AG08395 (cell line): ENCODE results near the gene MYO16.

Source experiments
- DNase-seq: peaks from one replicate; pipeline ENCODE4 v3.0.0; 2012; ENCODE audit warnings: mixed read lengths, low spot score

Gene MYO16

DNA sequence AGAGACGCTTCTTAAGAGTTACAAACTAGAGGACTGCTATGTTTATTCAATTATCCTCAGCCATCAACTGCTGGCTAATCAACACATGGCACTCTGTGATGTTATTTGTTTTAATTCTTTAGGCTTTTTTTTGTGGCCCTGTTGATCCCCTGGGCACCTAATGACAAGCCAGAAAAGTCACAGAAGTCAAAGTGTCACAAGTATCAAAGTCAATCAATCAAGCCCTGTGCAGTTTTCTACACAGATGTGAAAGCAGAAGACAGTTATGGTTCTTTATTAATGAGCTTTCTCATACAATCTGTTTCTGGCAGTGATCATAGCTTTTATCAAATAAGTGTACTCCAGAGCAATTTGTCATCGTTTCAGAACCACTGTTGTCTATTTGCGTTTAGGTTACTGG lies 34.3 kb downstream of the MYO16 start:
- no peak for DNase-seq

DNA sequence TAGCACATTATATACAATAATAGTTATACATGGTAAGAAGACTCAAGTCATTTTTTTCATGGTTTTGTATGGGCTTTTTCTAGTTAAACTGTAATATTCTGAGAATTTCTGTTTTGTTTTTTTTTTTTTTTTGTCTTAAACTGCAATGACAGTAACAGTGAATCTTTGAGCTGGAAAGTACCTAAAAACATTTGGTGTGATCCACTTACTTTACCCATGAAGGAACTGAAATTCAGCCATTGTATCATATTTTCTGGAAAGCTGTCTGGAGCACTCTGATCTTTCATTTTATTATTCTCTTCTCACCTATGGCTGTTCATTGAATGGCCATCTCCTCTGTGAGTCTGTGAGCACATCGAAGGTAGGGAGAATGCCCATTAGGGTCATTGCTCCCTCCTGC lies 37.8 kb downstream of the MYO16 start:
- no peak for DNase-seq

DNA sequence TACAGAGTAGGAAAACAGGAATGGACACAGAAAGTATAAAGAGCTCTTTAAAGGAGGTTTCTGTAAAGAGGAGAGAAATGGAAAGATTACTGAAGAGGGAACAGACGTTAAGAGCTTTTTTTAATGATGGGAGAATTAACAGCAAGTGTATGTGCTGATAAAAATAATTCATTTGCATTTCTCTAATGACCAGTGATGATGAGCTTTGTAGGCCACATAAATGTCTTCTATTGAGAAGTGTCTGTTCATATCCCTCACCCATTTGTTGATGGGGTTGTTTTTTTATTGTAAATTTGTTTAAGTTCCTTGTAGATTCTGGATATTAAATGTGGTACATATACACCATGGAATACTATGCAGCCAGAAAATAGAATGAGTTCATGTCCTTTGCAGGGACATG lies 40.0 kb downstream of the MYO16 start:
- no peak for DNase-seq

DNA sequence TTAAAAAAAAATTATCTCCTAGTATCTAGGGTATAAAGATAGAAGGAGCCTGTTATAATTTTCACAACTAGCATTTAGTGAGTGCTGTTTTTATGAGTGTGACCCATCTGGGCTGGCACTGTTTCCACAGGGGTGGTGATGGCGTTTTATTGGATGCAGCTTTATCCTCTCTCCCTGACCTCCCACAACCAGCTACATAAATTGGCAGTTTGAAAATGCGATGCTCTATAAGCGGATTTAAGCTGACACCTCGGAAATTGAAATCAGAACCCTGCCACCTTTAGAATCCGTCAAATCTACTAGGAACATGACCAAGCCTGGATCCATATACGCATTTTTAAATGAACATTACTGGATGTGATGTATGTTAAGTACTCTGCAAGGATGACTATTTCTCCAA lies 44.9 kb downstream of the MYO16 start:
- no peak for DNase-seq

DNA sequence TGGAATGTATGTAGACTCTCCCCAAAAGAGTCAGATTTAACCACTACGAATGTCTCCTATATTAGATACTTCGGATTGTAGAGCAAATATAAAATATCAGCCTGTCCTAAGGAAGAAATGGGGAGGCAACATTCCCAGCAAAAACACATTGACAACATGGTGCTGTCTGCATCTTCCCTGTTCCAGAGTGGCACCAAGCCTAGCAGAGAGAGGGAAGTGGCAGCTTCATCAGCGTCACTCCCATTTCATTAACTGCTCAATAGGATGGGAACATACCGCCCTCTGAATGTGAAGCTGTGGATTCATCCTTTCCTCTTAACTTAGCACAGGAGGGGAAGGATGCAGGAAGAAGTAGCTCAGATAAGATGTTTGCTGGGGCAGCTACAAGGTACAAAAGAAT lies 45.4 kb downstream of the MYO16 start:
- no peak for DNase-seq

DNA sequence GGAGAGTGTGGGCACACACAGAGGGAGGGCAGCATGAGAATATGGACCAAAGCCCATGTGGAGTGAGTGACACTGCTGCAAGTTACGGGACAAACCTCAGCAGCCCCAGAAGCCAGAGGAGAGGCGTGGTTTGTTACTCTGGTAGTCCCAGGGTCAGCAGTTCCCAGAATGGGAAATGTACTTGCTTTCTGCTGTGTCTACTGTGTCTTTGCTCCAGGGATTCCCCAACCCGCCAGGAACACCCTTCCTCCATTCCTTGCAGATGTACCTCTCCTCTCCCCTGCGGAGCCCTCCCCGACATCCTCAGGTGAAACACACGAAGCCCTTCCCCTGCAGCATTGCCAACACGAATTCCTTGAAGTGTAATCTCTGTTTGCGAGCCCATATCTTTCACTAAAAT lies 47.2 kb downstream of the MYO16 start:
- no peak for DNase-seq

DNA sequence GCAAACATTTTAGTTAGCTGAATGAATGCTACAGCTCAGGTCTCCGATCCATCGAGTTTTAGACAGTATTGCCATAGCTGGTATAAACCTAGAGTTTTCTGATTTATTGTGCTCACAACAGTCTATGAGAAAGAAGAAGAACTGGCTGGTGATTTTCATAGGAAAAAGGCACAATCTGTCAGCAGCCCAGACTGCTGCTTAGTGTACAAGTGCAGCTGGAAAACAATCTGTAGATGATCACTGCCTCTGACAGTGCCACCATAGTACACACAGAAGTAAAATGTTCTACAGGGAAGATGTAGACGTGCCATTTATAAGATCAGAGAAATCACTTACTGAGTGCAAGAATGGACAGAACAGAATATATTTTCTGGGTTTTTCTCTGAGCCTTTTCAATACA lies 48.4 kb downstream of the MYO16 start:
- DNase-seq: no peak

DNA sequence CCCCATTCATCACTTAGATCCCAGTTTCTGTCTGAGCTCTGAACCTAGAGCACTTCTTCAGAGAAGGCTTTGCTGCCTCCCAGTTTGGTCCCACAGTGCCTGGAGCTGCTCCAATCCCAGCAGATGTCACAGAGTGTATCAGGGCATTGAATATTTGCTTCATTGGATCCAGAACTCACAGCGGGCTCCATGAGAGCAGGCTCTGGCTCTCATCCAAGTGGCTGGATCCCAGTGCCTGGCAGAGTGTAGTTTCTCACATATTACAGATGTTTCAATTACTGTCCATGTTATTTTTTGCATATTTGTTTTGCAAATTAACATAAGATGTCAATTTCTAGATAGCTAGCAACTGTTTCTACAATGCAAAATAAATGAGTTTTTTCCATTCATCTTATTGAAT lies 50.6 kb downstream of the MYO16 start:
- no peak for DNase-seq

DNA sequence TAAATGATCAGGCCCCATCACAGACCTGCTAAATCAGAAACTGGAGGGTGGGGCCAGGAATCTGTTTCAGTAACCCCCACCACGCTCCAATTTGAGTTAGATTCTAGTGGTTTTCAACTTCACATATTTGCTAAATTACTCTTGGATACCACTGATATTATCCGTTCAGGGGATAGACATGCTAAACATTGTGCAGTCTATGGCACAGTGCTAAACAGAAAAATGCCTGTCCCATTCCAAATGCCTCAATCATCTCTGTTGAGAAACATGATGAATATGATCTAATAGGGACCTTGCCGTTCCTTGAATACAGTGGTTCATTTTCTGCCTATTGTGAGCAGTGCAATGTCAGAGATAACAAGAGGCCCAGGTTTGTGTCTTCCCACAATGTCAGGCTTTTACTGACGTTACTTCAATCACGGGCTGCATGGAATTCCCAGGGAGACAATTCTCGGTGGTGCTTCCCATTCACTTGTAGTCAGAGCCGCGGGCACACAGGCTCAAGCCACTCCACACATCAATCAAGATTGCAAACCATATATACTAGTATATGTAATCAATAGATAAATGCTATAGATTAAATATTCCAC lies 52.7 kb downstream of the MYO16 start:
- DNase-seq: no peak

DNA sequence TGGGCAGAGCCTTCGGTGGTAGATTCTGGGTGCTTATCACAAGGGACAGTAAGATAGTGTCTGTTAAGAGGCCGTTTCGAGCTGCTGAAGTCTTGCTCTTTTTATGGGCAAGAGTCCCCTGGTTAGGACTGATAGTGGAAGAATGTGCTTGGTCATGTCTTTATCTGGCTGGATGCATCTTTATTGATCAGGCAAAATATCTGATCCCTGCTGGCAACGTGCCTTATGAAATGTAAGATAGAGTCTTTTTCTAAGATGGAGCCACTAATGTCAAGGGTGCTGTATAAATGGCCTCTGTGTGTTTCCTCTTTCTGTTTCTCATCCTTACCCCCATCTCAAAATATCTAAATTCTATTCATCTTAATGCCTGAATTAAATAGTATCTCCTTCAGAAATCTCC lies 53.3 kb downstream of the MYO16 start:
- DNase-seq: no peak

DNA sequence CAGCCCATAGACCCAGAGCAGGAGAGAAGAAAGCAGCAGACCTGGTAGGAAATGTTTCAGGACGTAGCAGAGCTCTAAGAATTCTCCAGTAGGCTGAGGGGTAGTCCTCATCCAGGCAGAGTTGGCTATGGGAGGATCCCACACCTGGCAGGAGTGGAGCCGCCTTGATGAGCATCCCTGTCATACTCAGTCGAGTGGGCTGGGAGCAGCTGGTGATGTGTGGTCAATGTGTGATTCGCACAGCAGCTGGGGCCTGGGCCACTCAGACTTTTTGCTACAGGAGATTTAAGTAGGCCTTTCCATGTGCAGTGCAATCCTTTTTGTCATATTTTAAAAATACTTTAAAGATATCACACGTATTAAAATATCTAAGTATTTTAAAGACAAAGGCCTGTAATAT lies 56.6 kb downstream of the MYO16 start:
- DNase-seq: no peak

DNA sequence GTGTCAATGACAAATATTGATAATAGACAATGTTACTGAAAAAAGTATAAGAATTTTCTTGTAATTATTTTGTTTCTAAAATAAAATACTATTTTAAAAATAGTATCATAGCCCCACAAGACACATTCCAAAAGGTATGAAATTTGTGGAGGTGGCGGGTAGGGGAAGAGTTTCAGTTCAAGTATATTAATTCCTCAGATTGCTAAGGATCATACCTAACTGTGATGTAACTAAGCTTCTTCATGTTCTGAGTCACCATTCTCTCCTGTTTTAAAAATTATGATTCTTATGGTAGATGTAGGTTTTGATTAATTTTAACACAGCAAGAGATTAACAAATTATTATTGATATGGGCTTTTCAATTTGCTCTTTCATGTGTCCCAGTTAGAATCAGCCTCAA lies 61.3 kb downstream of the MYO16 start:
- DNase-seq: no peak

DNA sequence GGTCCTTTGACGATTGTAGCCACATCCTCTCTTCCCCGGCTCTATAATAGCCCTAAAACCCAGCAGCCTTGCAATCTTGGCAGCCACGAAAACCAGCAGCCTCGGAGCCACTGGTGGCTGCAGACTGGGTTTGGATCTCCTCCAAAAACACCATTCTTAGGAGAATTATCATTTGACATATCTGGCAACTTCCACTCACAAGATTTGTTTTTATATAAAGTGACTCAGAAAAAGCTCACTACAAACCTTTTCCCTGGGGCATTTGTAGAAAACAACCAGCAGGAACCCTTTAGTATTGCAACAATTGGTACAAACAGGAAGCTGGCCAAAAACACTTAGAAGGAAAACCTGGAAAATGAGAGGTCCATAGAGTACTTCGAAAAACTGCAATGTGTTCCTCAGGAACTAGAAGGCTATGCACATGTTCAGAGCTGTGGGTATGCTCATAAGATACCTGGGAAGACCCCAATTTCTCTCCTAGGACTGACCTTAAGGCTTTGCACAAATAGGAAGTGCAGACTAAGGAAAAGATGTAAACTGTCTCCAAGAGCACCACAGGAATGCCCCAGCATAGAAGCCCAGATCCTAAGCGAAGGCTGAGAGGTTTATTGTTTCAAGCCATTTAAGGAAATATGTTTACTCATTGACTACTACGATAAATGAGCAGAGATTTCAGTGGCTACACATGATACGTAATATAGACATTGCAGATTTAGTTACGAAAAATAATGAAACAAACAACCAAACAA lies 71.2 kb downstream of the MYO16 start:
- DNase-seq: no peak

DNA sequence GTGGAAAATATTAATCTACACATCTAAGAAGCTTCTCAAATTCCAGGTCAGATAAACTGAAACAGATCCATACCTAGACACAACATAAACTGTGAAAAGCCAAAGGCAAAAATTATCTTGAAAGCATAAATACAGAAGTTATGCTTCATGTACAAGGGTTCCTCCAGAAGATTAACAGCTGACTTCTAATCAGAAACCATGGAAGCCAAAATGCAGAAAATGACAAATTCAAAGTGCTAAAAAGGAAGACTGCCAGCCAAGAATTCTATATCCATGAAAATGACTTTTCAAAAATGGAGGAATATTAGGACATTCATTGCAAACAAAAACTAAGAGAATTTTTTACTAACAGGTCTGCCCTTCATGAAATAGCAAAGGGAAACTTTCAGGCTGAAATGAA lies 72.8 kb downstream of the MYO16 start:
- DNase-seq: no peak

DNA sequence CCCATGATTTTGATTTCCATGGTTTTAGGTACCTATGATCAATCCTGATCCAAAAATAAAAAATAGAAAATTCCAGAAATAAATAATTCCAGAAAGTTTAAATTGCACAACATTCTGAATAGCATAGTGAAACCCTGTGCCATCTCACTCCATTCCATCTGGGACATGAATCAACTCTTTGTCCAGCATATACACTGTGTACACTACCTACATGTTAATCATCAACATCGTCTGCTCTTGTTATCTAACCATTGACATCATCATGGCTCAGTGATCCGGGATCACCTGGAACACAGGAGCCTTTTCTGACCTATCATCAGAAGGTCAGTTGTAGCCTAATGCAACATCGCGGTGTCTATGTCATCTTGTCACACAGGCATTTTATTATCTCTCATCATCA lies 75.6 kb downstream of the MYO16 start:
- no peak for DNase-seq

DNA sequence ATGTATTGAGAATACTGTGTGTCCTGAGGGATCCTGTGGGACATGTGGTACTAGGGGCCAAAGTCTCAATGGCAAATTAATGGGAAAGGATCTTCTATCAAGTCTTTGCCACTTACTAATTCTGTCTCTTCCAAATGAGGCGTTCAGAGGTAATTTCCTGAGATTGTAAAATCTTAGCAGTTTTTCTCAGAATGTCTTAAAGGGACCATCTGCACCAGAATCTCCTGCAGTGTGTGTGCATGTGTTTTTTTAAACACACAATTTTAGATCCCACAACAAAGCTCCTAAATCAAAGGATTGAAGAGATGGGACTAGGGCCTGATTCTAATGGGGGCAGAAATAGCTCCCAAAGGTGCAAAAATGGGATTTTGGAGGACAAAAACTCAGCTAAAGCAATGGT lies 78.2 kb downstream of the MYO16 start:
- no peak for DNase-seq

DNA sequence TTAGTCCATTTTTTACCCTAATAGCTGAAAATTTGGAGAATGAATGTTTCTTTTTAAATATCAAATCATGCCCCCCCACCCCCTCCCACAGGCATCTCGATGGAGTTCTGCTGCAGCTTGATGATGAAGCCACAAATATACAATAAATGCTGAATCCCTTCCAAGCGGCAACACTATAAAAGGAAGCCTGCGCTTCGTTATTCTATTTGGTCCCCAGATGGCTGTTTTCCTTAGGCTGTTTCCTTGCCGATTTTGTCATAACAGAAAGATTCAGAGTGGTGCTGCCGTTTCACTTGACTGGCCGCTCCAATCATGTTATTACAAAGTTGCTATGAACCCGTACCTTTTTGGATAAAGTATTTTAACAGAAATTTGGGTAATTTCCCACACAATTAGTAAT lies 79.5 kb downstream of the MYO16 start:
- no peak for DNase-seq

DNA sequence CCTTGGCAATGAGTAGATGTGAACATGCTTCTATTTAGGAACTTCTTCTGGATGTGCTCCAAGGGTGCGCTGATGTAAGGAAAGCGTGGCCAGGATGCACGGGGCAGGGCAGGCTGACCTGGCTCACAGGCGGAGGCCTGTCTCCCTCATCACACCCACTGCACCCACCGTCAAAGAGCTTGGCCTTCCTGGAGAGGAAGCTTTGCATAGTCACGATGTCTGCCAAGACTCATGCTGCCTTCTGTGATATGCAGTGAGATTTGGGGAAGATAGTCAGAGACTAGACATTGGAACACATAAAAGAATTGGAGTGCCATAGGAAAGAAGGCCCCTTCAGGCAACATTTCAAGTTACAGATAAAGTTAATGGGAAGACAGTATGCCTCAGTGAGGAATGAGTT lies 82.0 kb downstream of the MYO16 start:
- DNase-seq: no peak

DNA sequence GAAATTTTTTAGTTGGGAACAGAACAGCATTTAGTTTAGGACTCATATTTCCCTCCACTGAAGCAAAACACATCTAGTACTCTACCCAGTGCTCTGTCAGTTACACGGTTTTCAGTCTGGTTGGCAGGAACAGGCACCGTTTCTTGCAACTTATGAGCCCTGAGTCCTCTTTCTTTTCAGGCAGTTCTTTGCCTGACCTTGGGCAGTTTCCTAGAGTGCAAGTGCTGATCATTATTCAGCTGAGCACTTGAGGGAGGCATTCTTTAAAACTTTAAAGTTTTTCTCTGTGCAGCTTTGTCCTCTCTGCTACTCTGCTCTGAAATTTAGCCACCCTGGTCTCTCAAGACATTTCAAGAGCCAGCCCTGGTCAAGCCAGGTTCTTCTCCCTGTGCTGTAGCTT lies 96.1 kb downstream of the MYO16 start:
- DNase-seq: no peak

DNA sequence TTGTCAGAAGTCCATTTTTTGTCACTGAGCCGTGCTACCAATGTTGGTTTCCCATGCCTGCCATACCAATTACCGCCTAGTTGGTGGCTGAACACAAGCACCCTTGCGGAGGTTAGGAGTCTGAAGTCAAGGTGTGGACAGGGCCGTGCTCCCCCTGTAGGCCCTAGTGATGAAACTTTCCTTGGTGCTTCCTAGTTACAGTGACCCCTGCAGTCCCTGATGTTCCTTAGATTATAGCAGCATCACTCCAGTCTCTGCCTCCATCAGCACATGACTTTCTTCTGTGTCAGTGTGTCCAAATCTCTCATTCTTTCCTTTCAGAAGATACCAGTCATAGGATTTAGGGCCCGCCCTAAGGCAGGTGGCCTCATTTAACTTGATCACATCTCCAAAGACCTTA lies 99.0 kb downstream of the MYO16 start:
- DNase-seq: no peak

DNA sequence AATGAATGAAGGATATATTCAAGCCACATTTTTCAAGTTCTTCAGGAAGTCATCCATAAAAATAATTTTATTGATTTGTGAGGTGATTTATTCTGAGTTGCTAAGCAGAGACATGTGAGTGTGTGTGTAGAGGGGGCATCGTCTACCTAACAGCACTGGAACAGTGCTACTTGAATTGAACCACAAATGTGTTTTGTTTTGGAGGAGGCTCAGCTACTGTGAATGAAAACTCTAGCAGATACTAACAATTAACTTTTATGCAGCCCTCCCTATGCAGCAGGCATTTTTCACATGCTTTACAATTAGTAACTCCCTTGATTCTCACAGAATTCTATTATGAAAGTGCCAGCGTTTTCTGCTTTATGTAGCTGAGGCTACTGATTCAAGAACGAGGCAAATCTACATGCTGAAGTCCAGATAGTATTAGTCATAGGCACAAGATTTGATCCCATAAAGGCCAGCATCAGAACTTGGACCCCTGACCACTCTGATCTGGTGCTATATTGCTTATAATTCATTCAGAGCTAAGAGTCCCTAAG lies 103.7 kb downstream of the MYO16 start:
- DNase-seq: no peak

DNA sequence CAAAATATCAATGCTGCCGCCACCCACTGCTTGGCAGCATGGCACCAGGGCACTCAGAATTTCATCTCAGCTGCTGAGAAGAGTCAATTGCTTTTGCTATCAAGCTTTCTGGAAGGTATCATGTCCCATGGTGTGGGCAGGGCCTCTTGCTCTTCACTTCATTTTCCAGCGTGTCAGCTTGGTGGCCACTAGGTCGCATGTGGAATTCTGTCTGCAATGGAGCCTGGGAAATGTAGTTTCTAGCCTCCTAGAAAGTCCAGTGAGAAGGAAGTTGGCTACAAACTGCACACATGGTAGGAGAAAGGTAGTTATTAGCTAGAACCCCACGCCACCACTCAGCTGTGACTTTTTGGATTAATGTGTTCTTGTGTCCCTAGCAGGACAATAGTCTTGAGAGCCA lies 105.3 kb downstream of the MYO16 start:
- DNase-seq: no peak

DNA sequence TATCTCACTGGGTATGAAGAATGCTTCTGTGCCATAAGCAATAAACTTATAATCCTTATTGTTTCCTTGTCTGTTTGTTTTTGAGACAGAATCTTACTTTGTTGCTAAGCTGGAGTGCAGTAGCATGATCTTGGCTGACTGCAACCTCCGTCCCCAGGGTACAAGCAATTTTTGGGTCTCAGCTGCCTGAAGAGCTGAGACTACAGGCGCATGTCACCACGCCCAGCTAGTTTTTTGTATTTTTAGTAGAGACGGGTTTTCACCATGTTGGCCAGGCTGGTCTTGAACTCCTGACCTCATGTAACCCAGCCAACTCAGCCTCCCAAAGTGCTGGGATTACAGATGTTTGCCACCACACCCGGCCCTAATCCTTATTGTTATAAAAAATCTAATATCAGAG lies 112.5 kb downstream of the MYO16 start:
- no peak for DNase-seq
